ENCODE measurements around the gene FAM174C. TPM values are rescaled to one million over a fixed set of nuclear protein-coding genes. Genes with fewer than 3 reads are reported as not detected.

The FAM174C gene
- total and polyA plus RNA-seq, 2 donors from 2014 or later = 35.3 to 94.7 TPM

DNA sequence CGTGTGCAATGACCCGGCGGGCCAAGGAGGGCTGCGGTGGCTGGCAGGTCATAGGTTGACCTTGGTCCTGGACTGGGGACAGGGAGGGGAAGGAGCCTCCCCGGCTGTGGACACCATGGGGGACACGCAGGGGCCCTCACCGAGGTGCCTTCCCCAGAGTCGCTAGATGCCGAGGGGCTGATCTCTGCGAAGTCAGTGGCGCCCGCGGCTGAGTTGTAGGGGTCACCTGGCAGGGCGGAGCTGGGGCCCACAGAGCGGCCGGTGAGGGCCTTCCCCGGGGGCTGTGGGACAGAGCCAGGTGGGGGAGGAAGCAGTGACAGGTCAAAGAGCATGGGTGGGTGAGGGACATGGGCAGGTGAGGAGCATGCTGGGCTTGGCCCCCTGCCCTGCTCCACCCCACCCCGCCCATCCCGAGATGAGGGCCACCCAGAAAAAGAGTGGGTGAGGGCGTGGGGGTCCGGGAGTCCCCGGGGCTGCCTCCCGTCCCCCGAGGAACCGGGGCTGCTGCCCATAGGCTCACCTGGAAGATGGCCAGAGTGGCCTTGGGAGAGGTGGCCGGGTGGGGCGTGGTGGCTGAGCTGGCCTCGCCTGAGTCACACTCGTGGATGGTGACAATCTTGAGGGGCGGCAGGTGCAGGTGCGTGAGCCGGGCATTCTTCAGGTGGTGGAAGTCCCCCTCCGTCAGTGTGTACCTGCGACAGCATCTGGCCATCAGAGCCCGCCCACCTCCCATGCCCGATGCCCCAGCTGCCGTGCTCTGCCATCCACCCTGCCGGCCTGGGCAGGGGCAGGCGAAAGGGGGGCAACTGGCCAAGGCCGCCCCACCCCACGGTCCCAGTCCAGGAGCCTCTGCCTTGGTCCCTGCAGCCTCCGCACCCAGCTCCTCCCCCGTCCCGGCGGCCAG lies 41.0 kb upstream of the FAM174C start:
- H3K4me3 ChIP-seq (ENCODE audit: low read length in 3 of 3) = no peak overlapping the region
- H3K27ac ChIP-seq (ENCODE audit: low read depth in 2 of 2, low read length in 2 of 2) = no peak overlapping the region
- no peaks in the 10 kb centered on the region for H3K36me3 ChIP-seq (ENCODE audit: control insufficient read depth in 2 of 3, insufficient read depth in 3 of 3, low read length in 3 of 3)
- intact Hi-C loops (cut with DNase I) = no loop called here
- H3K9me3 ChIP-seq (ENCODE audit: control insufficient read depth in 2 of 3, insufficient read depth in 1 of 3, low read length in 3 of 3) = no peaks in the 10 kb centered on the region
- TF ChIP-seq, protein P1, sequence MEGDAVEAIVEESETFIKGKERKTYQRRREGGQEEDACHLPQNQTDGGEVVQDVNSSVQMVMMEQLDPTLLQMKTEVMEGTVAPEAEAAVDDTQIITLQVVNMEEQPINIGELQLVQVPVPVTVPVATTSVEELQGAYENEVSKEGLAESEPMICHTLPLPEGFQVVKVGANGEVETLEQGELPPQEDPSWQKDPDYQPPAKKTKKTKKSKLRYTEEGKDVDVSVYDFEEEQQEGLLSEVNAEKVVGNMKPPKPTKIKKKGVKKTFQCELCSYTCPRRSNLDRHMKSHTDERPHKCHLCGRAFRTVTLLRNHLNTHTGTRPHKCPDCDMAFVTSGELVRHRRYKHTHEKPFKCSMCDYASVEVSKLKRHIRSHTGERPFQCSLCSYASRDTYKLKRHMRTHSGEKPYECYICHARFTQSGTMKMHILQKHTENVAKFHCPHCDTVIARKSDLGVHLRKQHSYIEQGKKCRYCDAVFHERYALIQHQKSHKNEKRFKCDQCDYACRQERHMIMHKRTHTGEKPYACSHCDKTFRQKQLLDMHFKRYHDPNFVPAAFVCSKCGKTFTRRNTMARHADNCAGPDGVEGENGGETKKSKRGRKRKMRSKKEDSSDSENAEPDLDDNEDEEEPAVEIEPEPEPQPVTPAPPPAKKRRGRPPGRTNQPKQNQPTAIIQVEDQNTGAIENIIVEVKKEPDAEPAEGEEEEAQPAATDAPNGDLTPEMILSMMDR (IDR thresholded peaks at IDR 0.05; ENCODE audit: borderline replicate concordance, extremely low read depth, insufficient read depth) = no peak
- H3K9ac ChIP-seq (ENCODE audit: low read length in 3 of 3) = no peak overlapping the region
- DNase-seq (no peak), FAIRE-seq (no peak)
- no peaks in the 10 kb centered on the region for H3K27me3 ChIP-seq (ENCODE audit: control insufficient read depth, insufficient read depth, low read length)
- H3K4me1 ChIP-seq (ENCODE audit: control insufficient read depth in 2 of 3, insufficient read depth in 2 of 3, low read depth in 1 of 3, low read length in 3 of 3) = peaks cover 0 to 12% (median 0%) of the 10 kb centered on the region in 3 donors

DNA sequence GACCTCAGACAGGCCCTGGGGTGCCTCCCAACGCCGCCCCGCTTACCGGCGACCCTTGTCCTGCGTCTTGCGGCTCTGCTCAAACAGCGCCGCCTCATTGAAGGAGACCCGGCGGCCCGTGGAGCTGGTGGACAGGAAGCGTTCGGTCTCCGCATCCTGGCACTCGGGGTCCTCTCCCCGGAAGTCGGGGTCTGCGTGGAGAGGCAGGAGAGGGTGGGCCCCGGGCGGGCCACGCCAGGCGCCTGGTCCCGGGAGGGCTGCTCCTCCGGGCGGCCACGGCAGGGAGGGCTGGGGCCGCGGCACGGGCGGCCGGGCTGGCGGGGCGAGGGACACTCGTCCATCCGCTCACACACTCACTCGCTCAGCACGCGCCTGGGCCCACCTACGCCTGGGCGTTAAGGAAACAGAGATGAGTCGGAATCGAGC lies 40.4 kb upstream of the FAM174C start:
- FAIRE-seq = no peak
- TF ChIP-seq, protein P1 (IDR thresholded peaks at IDR 0.05; ENCODE audit: borderline replicate concordance, extremely low read depth, insufficient read depth) = no peak
- no peak overlapping the region for H3K27ac ChIP-seq (ENCODE audit: low read depth in 2 of 2, low read length in 2 of 2)
- intact Hi-C loops (cut with DNase I) = no loop called here
- no peaks in the 10 kb centered on the region for H3K36me3 ChIP-seq (ENCODE audit: control insufficient read depth in 2 of 3, insufficient read depth in 3 of 3, low read length in 3 of 3)
- no peaks in the 10 kb centered on the region for H3K9me3 ChIP-seq (ENCODE audit: control insufficient read depth in 2 of 3, insufficient read depth in 1 of 3, low read length in 3 of 3)
- no peak overlapping the region for H3K4me3 ChIP-seq (ENCODE audit: low read length in 3 of 3)
- no peak overlapping the region for H3K9ac ChIP-seq (ENCODE audit: low read length in 3 of 3)
- H3K27me3 ChIP-seq (ENCODE audit: control insufficient read depth, insufficient read depth, low read length) = no peaks in the 10 kb centered on the region
- no peak for DNase-seq
- H3K4me1 ChIP-seq (ENCODE audit: control insufficient read depth in 2 of 3, insufficient read depth in 2 of 3, low read depth in 1 of 3, low read length in 3 of 3) = peaks cover 0 to 15% (median 6%) of the 10 kb centered on the region in 3 donors

DNA sequence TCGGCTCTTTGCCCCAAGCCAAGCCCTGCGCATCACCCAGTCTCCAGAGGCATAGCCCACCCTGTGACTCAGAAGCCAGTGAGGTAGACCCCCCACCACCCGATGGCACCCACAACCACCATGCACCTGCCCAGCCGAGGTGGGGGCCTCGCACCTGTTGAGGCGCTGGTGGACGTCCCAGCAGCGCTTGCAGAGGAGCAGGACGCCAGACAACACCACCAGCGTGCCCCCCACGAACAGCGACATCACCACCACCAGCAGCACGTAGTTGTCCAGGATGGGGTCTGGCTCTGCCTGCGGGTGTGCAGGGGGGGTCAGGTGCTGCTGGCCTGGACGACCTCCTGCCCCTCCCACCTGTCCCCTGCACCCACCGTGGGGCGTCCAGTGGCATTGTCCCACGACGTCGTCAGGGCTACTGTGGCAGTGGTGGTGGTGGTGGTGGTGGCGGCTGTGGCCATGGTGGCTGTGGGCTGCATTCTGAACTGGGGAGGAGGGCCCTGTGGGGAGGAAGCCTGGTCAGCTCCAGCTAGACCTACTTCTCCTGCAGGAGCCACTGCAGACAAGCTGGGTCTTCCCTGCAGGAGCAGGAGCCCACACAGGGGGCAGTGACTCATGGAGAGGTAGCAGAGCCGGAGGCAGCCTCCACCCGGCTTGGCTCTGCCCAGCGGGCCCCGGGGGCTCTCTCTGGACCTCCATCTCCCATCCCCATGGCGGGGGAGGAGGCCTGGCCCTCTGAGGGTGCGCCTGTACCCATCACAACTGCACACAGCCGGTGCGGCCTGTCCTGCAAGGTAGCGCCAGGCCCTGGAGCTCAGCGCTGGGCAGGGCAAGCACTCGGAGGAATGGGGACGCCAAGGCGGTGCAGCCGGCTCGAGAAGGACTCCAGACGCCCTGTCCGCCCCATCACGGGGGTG lies 39.4 kb upstream of the FAM174C start:
- H3K4me3 ChIP-seq (ENCODE audit: low read length in 3 of 3) = no peak overlapping the region

More for the DNA sequence above, 39.4 kb upstream of the FAM174C start:
- Histone ChIP-seq H3K9me3 (ENCODE audit: control insufficient read depth in 2 of 3, insufficient read depth in 1 of 3, low read length in 3 of 3) (no peaks in the 10 kb centered on the region), H3K4me1 (ENCODE audit: control insufficient read depth in 2 of 3, insufficient read depth in 2 of 3, low read depth in 1 of 3, low read length in 3 of 3) (peaks cover 0 to 16% (median 6%) of the 10 kb centered on the region in 3 donors), H3K9ac (ENCODE audit: low read length in 3 of 3) (no peak overlapping the region), H3K36me3 (ENCODE audit: control insufficient read depth in 2 of 3, insufficient read depth in 3 of 3, low read length in 3 of 3) (no peaks in the 10 kb centered on the region), H3K27me3 (ENCODE audit: control insufficient read depth, insufficient read depth, low read length) (no peaks in the 10 kb centered on the region), H3K27ac (ENCODE audit: low read depth in 2 of 2, low read length in 2 of 2) (no peak overlapping the region)
- peak in 1 of 5 donors; percentile 65 for DNase-seq
- TF ChIP-seq, protein P1 (IDR thresholded peaks at IDR 0.05; ENCODE audit: borderline replicate concordance, extremely low read depth, insufficient read depth) = no peak
- intact Hi-C loops (cut with DNase I) = no loop called here
- FAIRE-seq = no peak

All from kidney (tissue), 14 donors.